KOPT-K1 (cell line): Measurements from ENCODE around the gene SLC22A15.
"Not testable (repeated sequence)": the region's sequence is repeated elsewhere in the genome, so short reads cannot be mapped to it uniquely, and the experiment has no call there.

Experiments used
- H3K27ac ChIP-seq: fragments of 200-600 bp; sonication (generic); 2 replicates; pipeline ENCODE4 v1.5.1; 2016; ENCODE audit warnings: antibody characterized with exemption, mild to moderate bottlenecking, low read depth, low read length; ENCODE audit not compliant: poor library complexity, severe bottlenecking
- H3K36me3 ChIP-seq: fragments of 200-600 bp; sonication (generic); 2 replicates; pipeline ENCODE4 v1.5.1; 2017; ENCODE audit warnings: antibody characterized with exemption, mild to moderate bottlenecking, low read length, moderate library complexity; ENCODE audit not compliant: insufficient read depth
- H3K9me3 ChIP-seq: fragments of 200-600 bp; sonication (generic); 2 replicates; pipeline ENCODE4 v1.5.1; 2017; ENCODE audit warnings: antibody characterized with exemption, low read length, mild to moderate bottlenecking; ENCODE audit not compliant: insufficient read depth, poor library complexity, severe bottlenecking

The SLC22A15 gene

DNA sequence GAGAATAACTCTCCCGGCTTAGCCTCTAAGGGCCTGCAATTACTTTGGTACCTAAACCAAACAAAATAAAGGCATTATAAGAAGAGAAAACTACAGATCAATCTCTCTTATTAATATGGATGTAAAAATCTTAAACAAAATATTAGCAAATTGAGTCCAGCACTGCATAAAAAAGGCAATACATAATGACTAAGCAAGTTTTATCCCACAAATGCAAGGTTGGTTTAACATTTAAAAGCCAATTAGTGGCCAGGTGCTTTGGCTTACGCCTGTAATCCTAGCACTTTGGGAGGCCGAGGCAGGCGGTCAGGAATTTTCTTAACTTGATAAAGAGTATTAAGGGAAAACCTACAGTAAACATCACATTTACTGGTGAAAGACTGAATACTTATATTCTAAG lies 67.8 kb downstream of the SLC22A15 start:
- Histone ChIP-seq H3K36me3 (no peaks in the 10 kb centered on the region), H3K27ac (no peak overlapping the region), H3K9me3 (no peaks in the 10 kb centered on the region)

DNA sequence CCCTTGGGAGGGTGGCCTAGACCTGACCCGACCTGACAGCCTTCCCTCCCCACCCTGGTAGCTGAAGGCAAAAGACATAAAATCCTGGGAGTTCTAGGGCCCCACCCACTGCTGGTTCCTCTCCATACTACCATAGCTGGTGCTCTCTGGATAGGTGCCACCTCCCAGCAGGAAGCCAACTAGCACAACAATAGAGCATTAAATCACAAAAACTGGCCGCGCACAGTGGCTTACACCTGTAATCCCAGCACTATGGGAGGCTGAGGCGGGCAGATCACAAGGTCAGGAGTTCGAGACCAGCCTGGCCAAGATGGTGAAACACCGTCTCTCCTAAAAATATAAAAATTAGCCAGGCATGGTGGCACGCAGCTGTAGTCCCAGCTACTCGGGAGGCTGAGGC lies 70.6 kb downstream of the SLC22A15 start:
- H3K9me3 ChIP-seq, H3K36me3 ChIP-seq: not testable (repeated sequence)

DNA sequence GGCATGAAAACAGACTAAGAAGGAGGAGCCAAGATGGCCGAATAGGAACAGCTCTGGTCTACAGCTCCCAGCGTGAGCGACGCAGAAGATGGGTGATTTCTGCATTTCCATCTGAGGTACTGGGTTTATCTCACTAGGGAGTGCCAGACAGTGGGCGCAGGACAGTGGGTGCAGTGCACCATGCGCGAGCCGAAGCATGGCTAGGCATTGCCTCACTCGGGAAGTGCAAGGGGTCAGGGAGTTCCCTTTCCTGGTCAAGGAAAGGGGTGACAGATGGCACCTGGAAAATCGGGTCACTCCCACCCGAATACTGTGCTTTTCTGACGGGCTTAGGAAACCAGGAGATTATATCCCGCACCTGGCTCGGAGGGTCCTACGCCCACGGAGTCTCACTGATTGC lies 75.6 kb downstream of the SLC22A15 start:
- H3K27ac ChIP-seq, H3K36me3 ChIP-seq, H3K9me3 ChIP-seq: not testable (repeated sequence)

More for the DNA sequence above, 70.6 kb downstream of the SLC22A15 start:
- H3K27ac ChIP-seq: not testable (repeated sequence)

DNA sequence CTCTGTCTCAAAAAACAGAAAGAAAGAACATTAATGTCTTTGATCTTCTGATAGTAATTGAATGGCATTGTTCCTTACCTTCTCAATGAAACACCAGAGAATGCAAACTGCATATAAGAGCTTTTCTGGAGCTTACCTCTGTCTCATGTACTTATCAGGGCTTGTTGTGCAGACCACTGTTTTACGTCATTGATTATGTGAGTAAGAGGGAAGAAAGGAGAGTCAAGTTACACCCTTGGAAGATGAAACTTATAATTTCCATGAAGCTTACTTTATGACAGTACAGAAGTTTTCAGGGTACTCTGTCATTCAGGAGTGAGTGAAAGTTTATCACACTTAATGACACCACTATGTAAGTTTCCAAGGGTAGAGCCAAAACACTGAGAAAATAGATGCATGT lies 85.9 kb downstream of the SLC22A15 start:
- Histone ChIP-seq H3K36me3 (no peaks in the 10 kb centered on the region), H3K9me3 (peaks cover 7% of the 10 kb centered on the region), H3K27ac (no peak overlapping the region)

DNA sequence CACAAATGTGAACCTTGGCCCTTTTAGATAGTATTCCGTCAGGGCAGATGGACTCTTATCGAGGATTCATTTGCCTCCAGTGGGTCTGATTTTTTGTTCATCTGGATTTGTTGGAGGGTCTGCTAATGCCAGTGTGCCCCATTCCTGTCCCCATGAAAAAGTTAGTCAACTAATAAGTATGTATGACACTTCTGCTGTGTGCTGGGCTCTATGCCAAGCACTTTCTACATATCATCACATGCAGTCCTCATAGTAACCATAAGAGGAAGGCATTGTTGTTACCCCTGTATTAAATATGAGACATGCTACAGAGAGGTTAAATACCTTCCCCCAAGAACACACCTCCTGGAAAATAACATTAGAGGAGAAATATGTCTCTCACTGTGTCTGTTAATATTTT lies 88.3 kb downstream of the SLC22A15 start:
- Histone ChIP-seq H3K36me3 (no peaks in the 10 kb centered on the region), H3K27ac (no peak overlapping the region), H3K9me3 (no peaks in the 10 kb centered on the region)

DNA sequence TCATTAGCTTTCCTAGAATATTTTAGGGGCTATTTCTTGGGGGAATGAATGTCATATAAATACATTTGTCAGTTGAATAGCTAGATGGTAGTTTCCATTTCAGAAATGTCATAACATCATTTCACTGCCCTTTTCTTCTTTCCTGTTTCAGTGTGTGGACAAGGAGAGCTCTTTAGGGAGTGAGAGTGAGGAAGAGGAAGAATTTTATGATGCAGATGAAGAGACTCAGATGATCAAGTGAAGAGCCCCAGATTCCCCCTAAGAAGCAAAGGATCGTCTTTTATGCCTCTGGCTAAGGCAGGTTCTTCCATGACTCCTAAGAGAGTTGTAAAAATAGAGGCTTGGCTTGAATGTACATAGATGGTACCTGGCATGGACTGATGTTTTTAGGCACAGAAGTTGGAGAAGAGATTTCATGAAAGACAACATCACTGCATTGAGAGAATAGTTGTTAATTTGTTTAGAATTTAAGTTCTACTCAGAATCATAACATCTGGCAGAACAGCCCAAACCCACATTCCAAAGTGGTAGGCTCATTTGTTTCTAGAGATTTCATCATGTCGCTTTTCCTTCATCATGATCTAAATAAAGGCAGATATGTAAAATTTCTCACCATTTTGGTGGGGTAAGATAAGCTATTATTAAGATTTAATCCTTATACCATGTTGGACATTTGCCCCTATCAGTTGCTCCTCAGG lies 90.7 kb downstream of the SLC22A15 start:
- H3K27ac ChIP-seq: no peak overlapping the region
- no peaks in the 10 kb centered on the region for H3K9me3 ChIP-seq
- no peaks in the 10 kb centered on the region for H3K36me3 ChIP-seq

DNA sequence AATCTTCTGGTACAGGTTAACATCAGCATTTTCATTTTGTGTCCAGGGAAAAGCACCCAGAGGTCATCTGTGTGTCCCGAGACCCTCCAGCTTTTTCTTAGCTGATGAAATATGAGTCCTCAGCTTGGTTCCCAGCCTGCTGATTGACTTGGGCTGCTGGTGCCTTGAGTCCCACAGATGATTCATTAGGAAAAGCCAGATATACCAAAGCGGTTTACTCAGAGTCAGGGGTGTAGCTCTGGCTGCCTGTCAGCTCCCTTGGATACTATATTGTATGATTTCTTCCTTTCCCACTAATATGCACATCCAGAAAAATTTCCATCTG lies 91.2 kb downstream of the SLC22A15 start:
- H3K36me3 ChIP-seq: no peaks in the 10 kb centered on the region
- no peak overlapping the region for H3K27ac ChIP-seq
- H3K9me3 ChIP-seq: no peaks in the 10 kb centered on the region

DNA sequence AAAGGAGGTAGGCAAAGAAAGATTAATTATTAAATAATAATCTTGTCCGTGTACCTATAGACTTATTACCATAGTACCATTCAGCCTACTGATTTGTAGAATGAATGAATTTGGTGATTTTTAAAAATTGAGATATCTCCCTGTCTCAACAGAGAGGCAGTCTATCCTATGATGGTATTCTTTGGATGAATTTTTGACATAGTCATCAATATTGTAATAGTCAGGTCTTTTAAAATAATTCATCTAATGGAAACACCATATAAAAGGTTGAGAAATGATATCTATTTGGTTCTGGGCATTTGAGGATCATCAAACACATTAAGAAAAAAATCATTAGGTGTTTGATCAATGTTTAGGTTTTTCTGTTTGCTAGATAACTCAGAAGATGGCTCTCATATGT lies 99.3 kb downstream of the SLC22A15 start:
- no peaks in the 10 kb centered on the region for H3K9me3 ChIP-seq
- H3K27ac ChIP-seq: no peak overlapping the region
- H3K36me3 ChIP-seq: no peaks in the 10 kb centered on the region

DNA sequence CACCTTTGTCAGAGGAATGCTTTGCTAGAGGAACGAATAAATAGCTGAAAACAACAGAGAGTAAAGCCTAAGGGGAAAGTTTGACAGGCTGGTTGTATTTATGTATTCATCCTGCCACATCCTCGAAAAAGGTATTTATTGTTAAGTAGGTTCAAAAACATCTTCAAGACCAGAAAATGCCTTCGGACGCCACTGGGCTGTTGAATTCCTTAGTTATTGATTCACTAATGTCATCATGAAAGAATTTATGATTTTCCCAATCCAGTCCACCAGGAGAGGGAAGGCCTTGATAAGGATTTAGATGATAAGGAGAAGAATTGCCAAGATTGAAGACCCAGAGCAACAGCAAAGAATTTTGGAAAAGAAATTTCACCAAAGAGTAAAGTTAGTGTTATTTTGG lies 99.7 kb downstream of the SLC22A15 start:
- H3K9me3 ChIP-seq: no peaks in the 10 kb centered on the region
- H3K27ac ChIP-seq: no peak overlapping the region
- H3K36me3 ChIP-seq: no peaks in the 10 kb centered on the region

DNA sequence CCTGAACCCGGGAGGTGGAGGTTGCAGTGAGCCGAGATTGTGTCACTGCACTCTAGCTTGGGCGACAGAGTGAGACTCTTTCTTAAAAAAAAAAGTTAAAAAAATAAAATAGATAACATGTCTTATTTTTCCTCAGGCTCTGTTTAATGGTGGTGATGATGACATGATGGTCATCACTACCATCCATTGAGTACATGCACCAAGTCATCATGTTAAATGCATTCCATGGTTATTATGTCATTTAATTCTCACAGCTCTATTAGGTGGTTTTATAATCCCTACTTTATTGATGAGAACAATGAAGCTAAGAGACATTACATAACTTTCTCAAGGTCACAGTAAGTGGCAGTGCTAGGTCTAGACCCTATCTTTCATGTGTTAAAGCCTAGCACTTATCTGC lies 100.5 kb downstream of the SLC22A15 start:
- Histone ChIP-seq H3K9me3 (no peaks in the 10 kb centered on the region), H3K27ac (no peak overlapping the region), H3K36me3 (no peaks in the 10 kb centered on the region)

DNA sequence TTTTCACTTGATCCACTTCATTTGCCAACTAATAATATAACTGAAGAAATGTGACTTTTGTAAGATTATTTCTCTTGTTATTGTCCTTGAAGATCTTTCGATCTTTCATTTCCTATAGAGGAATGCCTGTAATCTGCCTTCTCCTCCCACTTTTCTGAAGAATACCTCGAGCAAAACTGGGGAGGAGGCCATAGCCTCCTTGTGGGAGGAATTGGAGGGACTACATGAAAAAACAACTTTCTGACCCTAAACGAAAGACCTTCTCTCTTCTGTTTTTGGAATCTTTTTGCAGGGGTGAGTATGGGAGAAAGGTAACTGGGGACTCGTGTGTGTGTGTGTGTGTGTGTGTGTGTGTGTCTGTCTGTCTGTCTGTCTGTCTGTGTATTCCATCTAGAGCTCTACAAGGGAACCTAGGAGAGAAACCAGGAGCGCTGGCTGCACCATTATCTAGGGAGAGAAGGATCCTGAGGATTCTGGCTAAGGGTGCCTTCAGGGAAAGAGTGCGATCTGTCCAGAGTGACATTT lies 102.4 kb downstream of the SLC22A15 start:
- no peak overlapping the region for H3K27ac ChIP-seq
- no peaks in the 10 kb centered on the region for H3K36me3 ChIP-seq

DNA sequence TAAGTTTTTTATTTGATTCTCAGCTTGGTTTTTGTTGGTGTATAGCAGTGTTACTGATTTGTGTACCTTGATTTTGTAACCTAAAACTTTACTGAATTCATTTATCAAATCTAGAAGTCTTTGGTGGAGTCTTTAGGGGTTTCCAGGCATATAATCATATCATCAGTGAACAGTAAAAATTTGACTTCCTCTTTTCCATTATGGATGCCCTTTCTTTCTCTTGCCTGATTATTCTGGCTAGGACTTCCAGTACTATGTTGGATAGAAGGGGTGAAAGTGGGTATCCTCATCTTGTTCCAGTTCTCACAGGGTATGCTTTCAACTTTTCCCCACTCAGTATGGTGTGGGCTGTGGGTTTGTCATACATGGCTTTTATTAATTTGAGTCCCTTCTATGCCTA lies 111.3 kb downstream of the SLC22A15 start:
- Histone ChIP-seq H3K36me3 (no peaks in the 10 kb centered on the region), H3K27ac (no peak overlapping the region), H3K9me3 (peaks cover 20% of the 10 kb centered on the region)

More for the DNA sequence above, 102.4 kb downstream of the SLC22A15 start:
- H3K9me3 ChIP-seq: no peaks in the 10 kb centered on the region

DNA sequence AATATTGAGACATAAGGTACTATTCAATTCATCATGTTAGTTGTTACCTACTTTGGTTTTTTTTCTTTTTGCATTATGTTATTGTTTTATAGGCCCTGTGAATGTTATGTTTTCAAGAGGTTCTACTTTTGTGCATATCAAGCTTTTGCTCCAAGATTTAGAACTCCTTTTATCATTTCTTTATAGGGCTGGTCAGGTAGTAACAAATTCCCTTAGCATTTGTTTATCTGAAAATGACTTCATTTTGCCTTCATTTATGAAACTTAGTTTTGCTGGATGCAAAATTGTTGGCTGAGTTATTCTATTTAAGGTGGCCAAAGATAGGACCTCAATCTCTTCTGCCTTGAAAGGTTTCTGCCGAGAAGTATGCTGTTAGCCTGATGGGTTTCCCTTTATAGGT lies 113.6 kb downstream of the SLC22A15 start:
- no peaks in the 10 kb centered on the region for H3K36me3 ChIP-seq

DNA sequence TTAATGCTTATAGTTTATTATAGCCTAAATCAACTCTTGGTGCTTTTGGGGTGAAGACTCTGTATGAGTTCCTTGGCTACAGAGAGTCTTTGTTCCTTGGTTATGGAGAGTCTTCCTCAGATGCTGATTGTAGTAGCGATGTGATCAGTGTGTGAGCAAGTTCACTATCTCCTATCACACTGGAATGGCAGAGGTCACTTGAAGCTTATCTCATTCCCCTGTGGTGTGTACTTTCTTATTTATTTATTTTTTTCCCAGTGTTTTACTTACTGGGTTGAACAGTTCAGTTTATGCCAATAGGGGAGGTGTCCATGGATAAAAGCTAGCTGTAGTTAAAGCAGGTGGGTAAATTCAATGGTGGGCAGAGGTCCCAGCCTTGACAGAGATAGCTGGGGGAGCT lies 114.8 kb downstream of the SLC22A15 start:
- Histone ChIP-seq H3K9me3 (peaks cover 20% of the 10 kb centered on the region), H3K36me3 (no peaks in the 10 kb centered on the region), H3K27ac (no peak overlapping the region)

More for the DNA sequence above, 113.6 kb downstream of the SLC22A15 start:
- no peak overlapping the region for H3K27ac ChIP-seq
- peaks cover 20% of the 10 kb centered on the region for H3K9me3 ChIP-seq

DNA sequence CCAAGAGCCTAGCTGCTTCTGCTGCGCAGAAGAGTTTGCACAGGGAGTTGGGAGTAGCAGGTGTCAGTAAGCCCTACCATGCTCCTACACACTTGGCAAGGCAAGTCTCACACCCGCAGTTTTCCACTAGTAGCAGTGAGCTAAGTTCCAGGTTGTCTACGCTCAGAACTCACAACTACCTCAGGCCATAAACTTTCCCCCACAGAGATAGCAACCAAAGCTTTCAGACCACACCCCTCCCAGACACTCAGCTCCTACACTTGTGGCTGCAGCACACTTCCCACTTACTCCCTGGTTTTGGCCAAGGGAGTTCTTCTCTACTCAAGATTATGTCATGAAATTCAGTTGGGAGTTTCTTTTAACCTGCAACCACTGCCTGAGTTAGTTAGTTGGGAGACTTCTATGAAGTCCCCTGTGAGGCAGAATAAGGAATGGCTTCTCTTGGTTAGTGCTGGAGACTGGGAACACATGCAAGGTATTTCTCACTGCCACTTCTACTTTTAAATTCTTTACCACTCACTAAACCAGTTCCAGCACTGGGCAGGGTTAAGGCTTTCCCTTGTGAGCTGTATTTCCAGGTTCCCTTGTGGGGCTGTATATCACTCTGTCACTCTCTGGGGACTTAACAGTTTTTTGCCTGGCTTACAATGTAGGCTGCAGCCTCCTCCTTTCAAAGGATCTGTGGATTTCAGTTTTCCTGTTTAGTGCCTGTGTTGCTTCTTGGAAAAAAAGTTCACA lies 116.6 kb downstream of the SLC22A15 start:
- Histone ChIP-seq H3K27ac (no peak overlapping the region), H3K36me3 (no peaks in the 10 kb centered on the region), H3K9me3 (peaks cover 22% of the 10 kb centered on the region)

DNA sequence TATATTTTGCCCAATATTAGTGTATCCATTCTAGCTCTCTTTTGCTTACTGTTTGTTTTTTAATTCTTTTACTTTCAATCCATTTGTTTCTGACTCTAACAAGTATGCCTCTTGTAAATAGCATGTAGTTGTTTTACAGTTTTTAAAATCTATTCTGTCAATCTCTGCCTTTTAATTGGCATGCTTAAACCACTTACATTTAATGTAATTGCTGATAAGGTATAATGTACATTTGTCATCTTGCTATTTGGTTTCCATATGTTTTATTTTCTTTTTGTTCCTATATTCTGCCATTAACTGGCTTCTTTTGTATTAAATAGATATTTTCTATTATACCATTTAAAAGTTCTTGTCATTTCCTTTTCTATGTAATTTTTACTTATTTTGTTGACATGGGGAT lies 118.7 kb downstream of the SLC22A15 start:
- H3K9me3 ChIP-seq: peaks cover 13% of the 10 kb centered on the region
- H3K36me3 ChIP-seq: no peaks in the 10 kb centered on the region
- H3K27ac ChIP-seq: no peak overlapping the region
